ENCODE data around the gene OR52L1.

Gene OR52L1

DNA sequence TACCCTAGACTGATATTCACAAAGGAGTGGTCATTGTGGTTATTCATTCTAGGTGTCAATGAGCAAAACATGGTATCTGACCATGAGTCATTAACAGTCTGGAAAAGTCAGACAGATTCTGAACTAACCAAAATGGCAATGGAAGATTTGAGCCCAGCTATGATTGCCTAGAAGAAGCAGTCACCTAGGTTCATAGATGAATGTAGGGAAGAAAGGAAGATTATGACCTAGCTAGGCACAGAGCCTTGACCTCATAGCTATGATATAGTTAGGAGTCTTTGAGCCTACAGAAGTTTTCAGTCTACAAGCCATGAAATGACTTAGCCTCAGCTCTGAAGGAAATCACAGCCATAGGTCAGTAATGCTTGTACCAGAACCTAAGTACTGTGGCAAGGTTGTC is 19.6 kb upstream of the OR52L1 start:
- TF ChIP-seq, protein P1, sequence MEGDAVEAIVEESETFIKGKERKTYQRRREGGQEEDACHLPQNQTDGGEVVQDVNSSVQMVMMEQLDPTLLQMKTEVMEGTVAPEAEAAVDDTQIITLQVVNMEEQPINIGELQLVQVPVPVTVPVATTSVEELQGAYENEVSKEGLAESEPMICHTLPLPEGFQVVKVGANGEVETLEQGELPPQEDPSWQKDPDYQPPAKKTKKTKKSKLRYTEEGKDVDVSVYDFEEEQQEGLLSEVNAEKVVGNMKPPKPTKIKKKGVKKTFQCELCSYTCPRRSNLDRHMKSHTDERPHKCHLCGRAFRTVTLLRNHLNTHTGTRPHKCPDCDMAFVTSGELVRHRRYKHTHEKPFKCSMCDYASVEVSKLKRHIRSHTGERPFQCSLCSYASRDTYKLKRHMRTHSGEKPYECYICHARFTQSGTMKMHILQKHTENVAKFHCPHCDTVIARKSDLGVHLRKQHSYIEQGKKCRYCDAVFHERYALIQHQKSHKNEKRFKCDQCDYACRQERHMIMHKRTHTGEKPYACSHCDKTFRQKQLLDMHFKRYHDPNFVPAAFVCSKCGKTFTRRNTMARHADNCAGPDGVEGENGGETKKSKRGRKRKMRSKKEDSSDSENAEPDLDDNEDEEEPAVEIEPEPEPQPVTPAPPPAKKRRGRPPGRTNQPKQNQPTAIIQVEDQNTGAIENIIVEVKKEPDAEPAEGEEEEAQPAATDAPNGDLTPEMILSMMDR (IDR thresholded peaks at IDR 0.05; ENCODE audit: low read depth, low read length): no peak
- no peak for TF ChIP-seq EZH2phosphoT487 (IDR thresholded peaks at IDR 0.05; ENCODE audit: low read depth)
- Histone ChIP-seq H3K9ac (ENCODE audit: low read length) (no peak overlapping the region), H2AFZ (ENCODE audit: low read depth, low read length) (no peak overlapping the region)

GRCh38 chr11:6002202-6002699 is 15.5 kb upstream of the OR52L1 start:
- no peaks in the 10 kb centered on the region for H3K79me2 ChIP-seq (ENCODE audit: low read length)
- no peak overlapping the region for H3K4me3 ChIP-seq (ENCODE audit: low read length)
- no peaks in the 10 kb centered on the region for H3K36me3 ChIP-seq (replicated peaks; ENCODE audit: low read depth, low read length)
- H2AFZ ChIP-seq (ENCODE audit: low read depth, low read length): no peak overlapping the region
- no peak overlapping the region for H3K4me2 ChIP-seq (ENCODE audit: low read length)
- TF ChIP-seq EZH2phosphoT487 (IDR thresholded peaks at IDR 0.05; ENCODE audit: low read depth): no peak
- TF ChIP-seq, protein P1 (IDR thresholded peaks at IDR 0.05; ENCODE audit: low read depth, low read length): no peak
- no peaks in the 10 kb centered on the region for H4K20me1 ChIP-seq (ENCODE audit: insufficient read depth, low read length)
- H3K27ac ChIP-seq (ENCODE audit: low read length): no peak overlapping the region
- H3K9ac ChIP-seq (ENCODE audit: low read length): no peak overlapping the region
- peaks cover 26% of the 10 kb centered on the region for H3K27me3 ChIP-seq (ENCODE audit: low read depth, low read length)
- no peaks in the 10 kb centered on the region for H3K9me3 ChIP-seq (ENCODE audit: insufficient read depth, low read length)
- H3K4me1 ChIP-seq (ENCODE audit: low read length): no peaks in the 10 kb centered on the region

More for the DNA sequence above, 19.6 kb upstream of the OR52L1 start:
- no peaks in the 10 kb centered on the region for H3K36me3 ChIP-seq (replicated peaks; ENCODE audit: low read depth, low read length)
- H3K4me3 ChIP-seq (ENCODE audit: low read length): no peak overlapping the region
- no peak overlapping the region for H3K4me2 ChIP-seq (ENCODE audit: low read length)
- no peaks in the 10 kb centered on the region for H3K79me2 ChIP-seq (ENCODE audit: low read length)
- peaks cover 31% of the 10 kb centered on the region for H3K27me3 ChIP-seq (ENCODE audit: low read depth, low read length)
- no peaks in the 10 kb centered on the region for H4K20me1 ChIP-seq (ENCODE audit: insufficient read depth, low read length)
- no peaks in the 10 kb centered on the region for H3K4me1 ChIP-seq (ENCODE audit: low read length)
- no peaks in the 10 kb centered on the region for H3K9me3 ChIP-seq (ENCODE audit: insufficient read depth, low read length)
- no peak overlapping the region for H3K27ac ChIP-seq (ENCODE audit: low read length)

GRCh38 chr11:5994791-5995190 is 8.0 kb upstream of the OR52L1 start:
- Histone ChIP-seq H3K4me3 (ENCODE audit: low read length) (no peak overlapping the region), H4K20me1 (ENCODE audit: insufficient read depth, low read length) (no peaks in the 10 kb centered on the region), H3K4me1 (ENCODE audit: low read length) (no peaks in the 10 kb centered on the region), H3K27ac (ENCODE audit: low read length) (no peak overlapping the region), H3K9ac (ENCODE audit: low read length) (no peak overlapping the region), H3K27me3 (ENCODE audit: low read depth, low read length) (peaks cover 16% of the 10 kb centered on the region; the same call in 1 of the 2 replicates), H3K4me2 (ENCODE audit: low read length) (no peak overlapping the region), H3K79me2 (ENCODE audit: low read length) (no peaks in the 10 kb centered on the region), H3K36me3 (replicated peaks; ENCODE audit: low read depth, low read length) (no peaks in the 10 kb centered on the region), H3K9me3 (ENCODE audit: insufficient read depth, low read length) (no peaks in the 10 kb centered on the region), H2AFZ (ENCODE audit: low read depth, low read length) (no peak overlapping the region)
- no peak for TF ChIP-seq EZH2phosphoT487 (IDR thresholded peaks at IDR 0.05; ENCODE audit: low read depth)
- TF ChIP-seq, protein P1 (IDR thresholded peaks at IDR 0.05; ENCODE audit: low read depth, low read length): no peak

GRCh38 chr11:5992604-5993251 is 5.9 kb upstream of the OR52L1 start:
- H3K27me3 ChIP-seq (ENCODE audit: low read depth, low read length): peaks cover 7% of the 10 kb centered on the region; the same call in 1 of the 2 replicates
- no peak overlapping the region for H3K27ac ChIP-seq (ENCODE audit: low read length)
- no peak overlapping the region for H3K4me3 ChIP-seq (ENCODE audit: low read length)
- TF ChIP-seq EZH2phosphoT487 (IDR thresholded peaks at IDR 0.05; ENCODE audit: low read depth): no peak
- TF ChIP-seq, protein P1 (IDR thresholded peaks at IDR 0.05; ENCODE audit: low read depth, low read length): peak; percentile 54
- H3K36me3 ChIP-seq (replicated peaks; ENCODE audit: low read depth, low read length): no peaks in the 10 kb centered on the region
- no peak overlapping the region for H3K9ac ChIP-seq (ENCODE audit: low read length)
- no peak overlapping the region for H3K4me2 ChIP-seq (ENCODE audit: low read length)
- no peaks in the 10 kb centered on the region for H3K9me3 ChIP-seq (ENCODE audit: insufficient read depth, low read length)
- H3K4me1 ChIP-seq (ENCODE audit: low read length): no peaks in the 10 kb centered on the region
- H4K20me1 ChIP-seq (ENCODE audit: insufficient read depth, low read length): no peaks in the 10 kb centered on the region
- no peaks in the 10 kb centered on the region for H3K79me2 ChIP-seq (ENCODE audit: low read length)
- H2AFZ ChIP-seq (ENCODE audit: low read depth, low read length): no peak overlapping the region
